ENCODE results near the gene ITIH4. TPM values are rescaled to one million over a fixed set of nuclear protein-coding genes. Genes with fewer than 3 reads are reported as not detected.

Gene ITIH4
- total and polyA plus RNA-seq, 2 of the 13 experiments (the other 11 are each of a cell fraction or from before 2014, with no cell fraction given): 2.7 to 5.3 TPM

- TF ChIP-seq SAFB2 (CRISPR knock-in tag; IDR thresholded peaks at IDR 0.05; ENCODE audit: borderline replicate concordance, low read depth) (no peak), GTF2F1 (IDR thresholded peaks at IDR 0.05; ENCODE audit: low read length) (no peak), U2AF1 (optimal IDR thresholded peaks at IDR 0.05; ENCODE audit: low read depth, low read length) (no peak), HNF1B (CRISPR knock-in tag; IDR thresholded peaks at IDR 0.05) (peak; percentile 94), ZNF652 (CRISPR knock-in tag; IDR thresholded peaks at IDR 0.05; ENCODE audit: borderline replicate concordance, low read depth) (no peak), ZNF136 (CRISPR knock-in tag; IDR thresholded peaks at IDR 0.05; ENCODE audit: low read depth) (no peak), HDAC2 (CRISPR knock-in tag; IDR thresholded peaks at IDR 0.05) (peak; percentile 65; the same call in 1 of the 2 replicates), BCL6 (CRISPR knock-in tag; IDR thresholded peaks at IDR 0.05) (no peak), ZSCAN31 (CRISPR knock-in tag; IDR thresholded peaks at IDR 0.05; ENCODE audit: low read depth) (no peak), USF2 (IDR thresholded peaks at IDR 0.05; ENCODE audit: low read depth, low read length) (no peak), USF2 (CRISPR knock-in tag; IDR thresholded peaks at IDR 0.05; ENCODE audit: borderline replicate concordance) (no peak), ZNF777 (CRISPR knock-in tag; IDR thresholded peaks at IDR 0.05) (no peak), ARNT (IDR thresholded peaks at IDR 0.05) (no peak), MXD3 (CRISPR knock-in tag; IDR thresholded peaks at IDR 0.05) (no peak), ZNF12 (CRISPR knock-in tag; IDR thresholded peaks at IDR 0.05) (no peak), DR1 (CRISPR knock-in tag; IDR thresholded peaks at IDR 0.05) (no peak), PREB (CRISPR knock-in tag; IDR thresholded peaks at IDR 0.05) (no peak), ZNF18 (CRISPR knock-in tag; IDR thresholded peaks at IDR 0.05; ENCODE audit: insufficient replicate concordance) (no peak), DNMT3B (CRISPR knock-in tag; conservative IDR thresholded peaks at IDR 0.05) (no peak), ZNF280B (CRISPR knock-in tag; IDR thresholded peaks at IDR 0.05; ENCODE audit: borderline replicate concordance) (no peak), GZF1 (CRISPR knock-in tag; IDR thresholded peaks at IDR 0.05) (no peak), ZNF674 (CRISPR knock-in tag; IDR thresholded peaks at IDR 0.05; ENCODE audit: low read depth) (no peak), RXRB (CRISPR knock-in tag; IDR thresholded peaks at IDR 0.05; ENCODE audit: borderline replicate concordance) (peak; percentile 30; the same call in 1 of the 2 replicates), ADNP (CRISPR knock-in tag; IDR thresholded peaks at IDR 0.05) (no peak)
Measured at GRCh38 chr3:52827866-52828376, 2.6 kb downstream of the ITIH4 start (continued).

Measured in HepG2 (cell line).